Forelimb muscle (tissue), 1 donor: ENCODE data around the gene CDH23. TPM values are rescaled to one million over a fixed set of nuclear protein-coding genes. Genes with fewer than 3 reads are reported as not detected.

Experiments
- DNase-seq: peaks from one replicate; pipeline ENCODE4 v3.0.0-alpha.2; 2013; ENCODE audit warnings: low read depth
- polyA plus RNA-seq: library from polyadenylated mRNA; unstranded; fragments of 120-200 nt; gene quantifications from one replicate; pipeline ENCODE4 v1.2.1, GENCODE V29; 2013; ENCODE audit not compliant: insufficient read length

The CDH23 gene
- polyA plus RNA-seq, 1 donor: 4.1 TPM

GRCh38 chr10:71797533-71798307, 401.0 kb downstream of the CDH23 start:
- no peak for DNase-seq

DNA sequence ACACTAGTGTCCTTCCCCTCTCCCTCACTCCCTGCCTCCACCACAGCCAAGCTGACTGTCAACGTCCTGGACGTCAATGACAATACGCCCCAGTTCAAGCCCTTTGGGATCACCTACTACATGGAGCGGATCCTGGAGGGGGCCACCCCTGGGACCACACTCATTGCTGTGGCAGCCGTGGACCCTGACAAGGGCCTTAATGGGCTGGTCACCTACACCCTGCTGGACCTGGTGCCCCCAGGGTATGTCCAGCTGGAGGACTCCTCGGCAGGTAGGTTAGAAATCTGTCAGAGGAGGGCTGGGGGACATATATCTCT, 401.5 kb downstream of the CDH23 start:
- no peak for DNase-seq

DNA sequence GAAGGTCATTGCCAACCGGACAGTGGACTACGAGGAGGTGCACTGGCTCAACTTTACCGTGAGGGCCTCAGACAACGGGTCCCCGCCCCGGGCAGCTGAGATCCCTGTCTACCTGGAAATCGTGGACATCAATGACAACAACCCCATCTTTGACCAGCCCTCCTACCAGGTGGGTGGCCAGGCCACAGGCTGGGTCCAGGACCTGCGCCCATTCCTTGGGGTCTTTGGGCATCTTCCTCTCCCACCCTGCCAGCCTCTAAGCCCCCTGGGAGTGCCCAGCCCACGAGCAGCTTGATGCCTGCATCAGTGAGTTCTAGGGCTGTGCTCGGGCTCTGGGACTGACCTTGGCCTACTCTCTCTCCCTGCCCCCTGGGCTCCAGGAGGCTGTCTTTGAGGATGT, 402.4 kb downstream of the CDH23 start:
- no peak for DNase-seq

- DNase-seq: no peak
These were observed 403.1 kb downstream of the CDH23 start for GRCh38 chr10:71799608-71800453.

GRCh38 chr10:71801361-71801760, 404.6 kb downstream of the CDH23 start:
- DNase-seq: no peak

DNA sequence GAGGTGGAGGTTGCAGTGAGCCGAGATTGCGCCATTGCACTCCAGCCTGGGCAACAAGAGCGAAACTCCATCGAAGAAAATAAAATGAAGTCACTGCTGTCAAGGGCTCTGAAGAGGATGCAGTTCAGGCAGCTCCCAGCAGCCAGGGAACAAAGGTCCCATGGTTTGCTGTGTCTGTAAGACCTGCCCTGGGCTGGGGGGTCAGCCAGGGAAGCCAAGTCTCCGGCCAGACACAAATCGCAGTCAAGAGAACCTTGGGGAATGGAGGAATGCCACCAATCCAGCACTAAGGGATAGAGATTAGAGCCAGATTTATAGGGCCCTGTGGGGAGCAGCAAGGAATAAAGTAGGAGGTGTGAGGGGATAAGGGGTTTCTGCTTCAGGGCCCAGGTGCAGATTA, 405.5 kb downstream of the CDH23 start:
- DNase-seq: no peak

DNA sequence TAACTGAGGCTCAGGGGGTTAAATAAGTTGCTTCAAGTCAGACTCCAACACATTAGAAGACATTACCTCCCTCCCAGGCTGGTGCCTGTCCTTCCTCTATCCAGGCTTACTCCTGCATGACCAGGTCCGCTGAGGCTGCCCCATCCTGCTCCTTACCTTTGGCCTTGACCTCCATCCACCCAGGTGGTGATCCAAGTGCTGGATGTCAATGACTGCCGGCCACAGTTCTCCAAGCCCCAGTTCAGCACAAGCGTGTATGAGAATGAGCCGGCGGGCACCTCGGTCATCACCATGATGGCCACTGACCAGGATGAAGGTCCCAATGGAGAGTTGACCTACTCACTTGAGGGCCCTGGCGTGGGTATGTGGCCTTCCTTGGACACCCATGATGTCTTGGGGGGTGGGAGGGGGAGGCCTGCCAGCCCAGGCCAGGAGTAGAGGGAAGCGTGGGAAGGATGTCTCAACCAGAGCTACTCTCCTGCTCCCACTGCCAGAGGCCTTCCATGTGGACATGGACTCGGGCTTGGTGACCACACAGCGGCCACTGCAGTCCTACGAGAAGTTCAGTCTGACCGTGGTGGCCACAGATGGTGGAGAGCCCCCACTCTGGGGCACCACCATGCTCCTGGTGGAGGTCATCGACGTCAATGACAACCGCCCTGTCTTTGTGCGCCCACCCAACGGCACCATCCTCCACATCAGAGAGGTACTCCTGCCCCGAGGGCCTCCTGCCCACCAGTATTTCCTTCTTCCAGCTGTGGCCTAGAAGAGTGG, 406.2 kb downstream of the CDH23 start:
- no peak for DNase-seq

GRCh38 chr10:71804077-71804476, 407.4 kb downstream of the CDH23 start:
- DNase-seq: no peak

DNA sequence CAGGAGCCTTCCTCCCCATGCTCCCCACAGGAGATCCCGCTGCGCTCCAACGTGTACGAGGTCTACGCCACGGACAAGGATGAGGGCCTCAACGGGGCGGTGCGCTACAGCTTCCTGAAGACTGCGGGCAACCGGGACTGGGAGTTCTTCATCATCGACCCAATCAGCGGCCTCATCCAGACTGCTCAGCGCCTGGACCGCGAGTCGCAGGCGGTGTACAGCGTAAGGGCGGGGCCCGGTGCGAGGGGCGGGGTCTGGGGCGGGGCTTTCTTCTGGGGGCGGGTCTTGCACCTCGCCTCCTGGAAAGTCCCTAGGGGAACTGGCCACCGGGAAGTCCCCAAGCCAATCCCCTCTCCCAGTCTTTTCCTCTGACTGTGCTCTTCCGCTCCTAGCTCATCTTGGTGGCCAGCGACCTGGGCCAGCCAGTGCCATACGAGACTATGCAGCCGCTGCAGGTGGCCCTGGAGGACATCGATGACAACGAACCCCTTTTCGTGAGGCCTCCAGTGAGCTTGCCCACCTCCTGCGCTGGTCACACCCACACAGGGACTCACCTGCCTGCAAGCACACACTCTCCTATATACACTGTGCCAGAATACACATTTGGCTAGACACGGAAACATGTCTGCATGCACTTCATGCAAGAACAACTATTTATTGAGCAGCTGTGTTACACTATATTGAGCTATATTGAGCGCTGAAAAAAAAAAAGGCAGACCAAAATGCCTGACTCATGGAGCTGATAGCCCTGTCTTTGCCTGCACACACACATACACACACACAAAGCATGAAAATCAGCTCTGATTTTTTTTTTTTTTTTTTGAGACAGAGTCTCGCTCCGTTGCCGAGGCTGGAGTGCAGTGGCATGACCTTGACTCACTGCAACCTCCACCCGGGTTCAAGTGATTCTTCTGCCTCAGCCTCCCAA, 409.3 kb downstream of the CDH23 start:
- no peak for DNase-seq

GRCh38 chr10:71806704-71807556, 410.2 kb downstream of the CDH23 start:
- no peak for DNase-seq

GRCh38 chr10:71807557-71808510, 411.1 kb downstream of the CDH23 start:
- DNase-seq: no peak

- DNase-seq: no peak
These were observed 412.9 kb downstream of the CDH23 start for GRCh38 chr10:71809628-71810027.

DNA sequence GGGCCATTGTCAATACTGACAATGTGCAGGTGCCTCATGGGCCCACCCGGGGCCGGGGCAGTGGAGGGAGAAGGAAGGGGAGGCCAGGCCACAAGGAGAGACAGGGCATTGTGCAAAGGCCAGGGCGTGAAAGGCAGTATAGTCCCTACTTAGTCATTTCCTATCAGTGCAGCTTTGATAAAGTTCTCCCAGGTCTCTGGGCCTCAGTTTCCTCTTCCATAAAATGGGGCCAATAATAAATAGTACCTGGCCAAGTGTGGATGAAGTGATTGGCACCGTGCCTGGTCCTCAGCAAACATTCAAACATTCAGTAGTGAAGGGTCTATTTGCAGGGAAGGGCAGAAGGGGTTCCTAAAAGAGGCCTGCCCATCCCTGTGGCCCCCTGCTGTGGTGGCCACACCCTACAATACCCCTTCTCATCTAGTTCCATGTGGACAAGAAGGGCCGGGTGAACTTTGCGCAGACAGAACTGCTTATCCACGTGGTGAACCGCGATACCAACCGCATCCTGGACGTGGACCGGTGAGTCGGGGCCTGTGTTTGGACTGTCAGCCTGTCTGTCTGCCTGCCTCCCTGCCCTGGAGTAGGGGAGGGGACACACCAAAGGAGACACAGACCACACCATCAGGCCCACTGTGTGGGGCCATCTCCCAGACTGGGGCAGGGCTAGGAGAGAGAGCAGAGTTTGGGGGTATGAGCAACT, 413.5 kb downstream of the CDH23 start:
- DNase-seq: no peak

DNA sequence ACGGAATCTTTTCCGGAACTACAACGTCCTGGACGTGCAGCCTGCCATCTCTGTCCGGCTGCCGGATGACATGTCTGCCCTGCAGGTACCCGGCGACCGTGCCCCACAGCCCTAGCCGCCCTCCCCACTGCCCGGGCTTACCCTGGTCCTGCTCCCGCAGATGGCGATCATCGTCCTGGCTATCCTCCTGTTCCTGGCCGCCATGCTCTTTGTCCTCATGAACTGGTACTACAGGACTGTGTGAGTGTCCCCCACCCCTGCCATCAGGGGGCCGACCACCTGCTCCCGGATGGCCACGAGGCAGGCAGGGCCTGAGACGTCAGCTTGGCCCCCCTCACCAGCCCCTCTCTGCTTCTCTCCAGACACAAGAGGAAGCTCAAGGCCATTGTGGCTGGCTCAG, 414.6 kb downstream of the CDH23 start:
- no peak for DNase-seq

DNA sequence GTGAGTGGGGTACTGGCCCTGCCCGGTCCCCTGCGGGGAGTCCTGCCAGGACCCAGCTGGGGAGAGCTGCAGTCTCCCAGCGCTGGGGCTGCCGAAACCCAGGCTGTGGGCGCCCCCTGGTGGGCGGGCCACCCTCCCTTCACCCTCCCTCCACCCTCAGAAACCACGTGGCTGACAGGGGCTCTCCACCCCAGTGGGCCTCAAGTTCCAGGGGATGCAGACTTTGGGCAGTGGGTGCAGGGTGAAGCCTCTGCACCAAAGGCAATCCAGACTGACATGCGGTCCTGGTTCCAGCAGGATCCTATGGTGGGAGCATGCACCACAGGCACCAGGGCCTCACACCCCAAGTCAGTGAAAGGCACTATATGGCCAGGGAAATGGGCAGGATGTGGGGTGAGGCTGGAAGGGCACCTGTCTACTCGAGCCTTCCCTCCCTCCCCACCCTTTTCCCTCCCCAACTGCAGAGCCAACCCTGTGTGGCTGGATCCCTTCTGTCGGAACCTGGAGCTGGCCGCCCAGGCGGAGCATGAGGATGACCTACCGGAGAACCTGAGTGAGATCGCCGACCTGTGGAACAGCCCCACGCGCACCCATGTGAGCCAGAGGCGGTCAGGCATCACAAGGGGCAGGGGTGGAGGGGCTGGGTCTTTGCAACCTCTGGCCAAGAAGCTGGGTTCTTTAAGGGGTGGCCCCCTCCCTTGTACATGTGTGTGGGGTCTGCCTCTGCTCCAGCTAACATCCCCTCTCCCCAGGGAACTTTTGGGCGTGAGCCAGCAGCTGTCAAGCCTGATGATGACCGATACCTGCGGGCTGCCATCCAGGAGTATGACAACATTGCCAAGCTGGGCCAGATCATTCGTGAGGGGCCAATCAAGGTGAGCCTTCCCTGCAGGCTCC, 415.5 kb downstream of the CDH23 start:
- DNase-seq: no peak

DNA sequence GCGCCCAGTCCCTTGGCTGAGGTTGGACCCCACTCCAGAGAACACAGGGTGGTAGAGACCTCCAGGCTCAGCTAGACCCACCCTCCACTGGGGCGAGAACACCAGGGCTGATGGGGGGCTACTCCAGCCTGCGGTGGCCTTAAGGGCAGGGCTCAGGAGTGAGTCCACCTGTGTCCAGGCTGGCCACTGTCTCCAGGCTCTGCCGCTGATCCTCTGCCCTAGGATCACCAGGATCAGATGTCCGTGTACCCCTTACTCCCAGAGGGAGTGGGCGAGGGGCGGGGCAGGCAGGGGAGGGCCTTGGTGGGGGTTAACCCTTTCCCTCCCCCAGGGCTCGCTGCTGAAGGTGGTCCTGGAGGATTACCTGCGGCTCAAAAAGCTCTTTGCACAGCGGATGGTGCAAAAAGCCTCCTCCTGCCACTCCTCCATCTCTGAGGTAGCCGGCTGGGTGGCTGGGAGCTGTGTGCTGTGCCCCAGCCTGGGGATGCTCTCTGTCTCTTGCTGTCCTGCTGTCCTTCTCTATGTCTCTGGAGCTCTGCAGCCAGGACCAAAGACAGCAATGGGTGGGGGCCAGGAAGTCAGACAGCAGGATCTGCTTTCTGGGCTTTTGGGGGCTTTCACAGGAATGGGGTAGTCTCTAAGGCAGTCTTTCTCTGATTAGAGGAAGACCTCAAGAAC, 416.3 kb downstream of the CDH23 start:
- no peak for DNase-seq

- no peak for DNase-seq
These were observed 418.2 kb downstream of the CDH23 start for GRCh38 chr10:71814922-71815411.
